Colon (tissue), 2 donors: ENCODE data around the gene EIF4E3.

Source experiments
- FAIRE-seq: peaks from 2 replicates; lab custom pipeline; 2012; peaks lifted over from hg19 to GRCh38; lab: Jason Lieb, UNC
- donor health status: control.
- donor health status: control.

Gene EIF4E3

DNA sequence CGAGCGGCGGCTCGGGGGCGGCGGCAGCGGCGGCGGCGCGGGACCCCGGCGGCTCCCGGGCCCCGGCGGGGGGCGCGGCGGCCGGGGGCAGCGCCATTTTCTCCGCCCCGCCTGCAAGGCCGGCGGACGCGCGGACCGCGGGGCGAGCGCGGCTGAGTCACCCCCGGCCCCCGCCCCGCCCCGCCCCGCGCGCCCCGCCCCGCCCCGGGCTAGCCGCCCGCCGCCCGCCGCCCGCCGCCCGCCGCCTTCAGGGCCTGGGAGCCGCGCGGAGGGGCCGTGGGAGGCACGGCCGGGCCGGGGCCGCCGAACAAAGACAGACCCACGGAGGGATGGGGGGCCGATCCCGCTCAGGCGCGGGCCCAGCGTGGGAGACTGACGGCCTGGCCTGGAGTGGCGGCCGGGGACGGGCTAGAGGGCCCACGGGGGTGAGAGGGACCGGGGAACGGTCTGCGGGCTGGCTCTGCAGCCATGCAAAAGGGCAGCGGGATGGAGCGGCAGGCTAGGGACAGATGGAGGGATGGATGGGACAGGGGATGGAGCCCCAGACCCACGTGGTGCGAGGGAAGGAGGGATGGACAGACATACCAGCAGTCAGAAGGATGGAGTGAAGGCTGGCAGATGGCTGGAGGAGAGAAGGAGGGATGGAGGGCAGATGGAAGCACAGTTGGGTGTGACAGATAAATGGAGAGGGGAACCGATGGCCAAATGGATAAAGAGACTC, at the start of gene EIF4E3:
TSS of gene EIF4E3 (minus strand) at position 132 of the 721 bp plus-strand sequence. CDS start at position 97, 35 bp downstream.
- no peak for FAIRE-seq

DNA sequence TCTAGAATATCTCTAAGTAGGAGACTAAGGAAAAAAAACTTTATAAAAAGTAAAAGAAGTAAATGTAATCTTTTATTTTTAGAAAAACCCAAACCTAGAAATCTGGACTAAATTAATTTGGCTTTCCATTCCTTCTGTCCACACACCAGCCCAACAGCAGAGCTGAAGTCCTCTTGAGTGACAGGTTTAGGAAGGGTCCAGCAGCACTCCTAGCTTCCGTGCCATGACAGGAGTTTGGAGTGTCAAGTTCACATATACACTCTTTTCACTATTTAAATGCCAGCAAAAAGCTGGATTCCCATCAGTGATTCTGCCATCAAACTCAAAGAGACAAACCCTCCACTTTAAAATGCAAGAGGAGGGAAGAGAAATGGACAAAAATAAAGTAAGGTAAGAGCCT, 46.7 kb upstream of the EIF4E3 start:
- no peak for FAIRE-seq

DNA sequence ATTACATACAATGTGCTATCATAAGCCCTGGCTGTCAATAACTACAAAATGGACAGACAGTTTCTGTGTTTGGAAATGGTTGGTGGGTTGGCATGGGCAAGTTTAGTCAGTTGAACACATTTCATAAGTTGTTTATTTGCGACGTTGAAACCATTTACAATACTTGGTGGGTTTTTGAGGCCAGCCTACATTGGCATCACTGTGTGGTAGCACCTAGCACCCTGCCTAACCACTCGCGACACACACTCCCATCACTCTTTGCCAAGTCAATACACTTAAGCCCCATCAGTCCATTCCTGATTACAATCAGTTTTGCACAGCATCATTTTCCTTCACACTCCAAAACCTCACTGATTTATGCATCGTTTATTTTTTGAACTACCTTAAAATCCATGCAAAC, 45.9 kb upstream of the EIF4E3 start:
- FAIRE-seq, result no peak

DNA sequence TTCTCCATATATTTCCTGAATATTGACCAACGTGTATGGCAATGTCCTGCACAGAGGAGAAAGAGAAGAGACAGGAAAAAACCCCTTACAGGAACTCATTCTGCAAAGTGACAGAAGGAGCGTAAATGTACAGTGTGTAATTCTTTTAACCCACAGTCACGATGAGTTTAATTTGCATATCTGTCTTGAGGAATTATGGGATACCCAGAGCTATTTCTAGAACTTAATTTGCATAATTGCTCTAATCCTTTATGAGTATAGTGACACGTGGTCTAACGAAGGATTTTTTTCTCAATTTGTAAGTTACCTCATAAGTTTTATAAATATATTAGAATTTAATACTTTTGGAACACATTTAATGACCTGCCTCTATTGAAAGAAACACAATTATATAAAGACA, 38.2 kb upstream of the EIF4E3 start:
- no peak for FAIRE-seq

DNA sequence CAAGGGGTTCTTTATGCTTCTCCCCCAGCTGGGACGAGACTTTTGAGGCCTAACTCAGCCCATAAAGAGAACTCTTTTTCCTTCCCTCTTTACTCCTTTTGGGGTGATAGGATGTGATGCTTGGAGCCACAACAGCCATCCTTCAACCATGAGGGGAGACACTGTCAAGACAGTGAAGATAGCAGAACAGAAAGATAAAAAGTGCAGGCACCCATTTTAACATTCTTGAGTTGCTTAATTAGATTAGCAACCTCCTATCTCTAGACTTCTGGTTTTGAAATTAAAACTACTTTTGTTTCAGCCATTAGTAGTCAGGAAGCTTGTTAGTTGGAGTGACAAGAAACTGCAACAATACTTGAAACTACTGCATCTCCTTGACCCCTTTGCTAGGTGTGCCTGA, 34.9 kb upstream of the EIF4E3 start:
- no peak for FAIRE-seq

DNA sequence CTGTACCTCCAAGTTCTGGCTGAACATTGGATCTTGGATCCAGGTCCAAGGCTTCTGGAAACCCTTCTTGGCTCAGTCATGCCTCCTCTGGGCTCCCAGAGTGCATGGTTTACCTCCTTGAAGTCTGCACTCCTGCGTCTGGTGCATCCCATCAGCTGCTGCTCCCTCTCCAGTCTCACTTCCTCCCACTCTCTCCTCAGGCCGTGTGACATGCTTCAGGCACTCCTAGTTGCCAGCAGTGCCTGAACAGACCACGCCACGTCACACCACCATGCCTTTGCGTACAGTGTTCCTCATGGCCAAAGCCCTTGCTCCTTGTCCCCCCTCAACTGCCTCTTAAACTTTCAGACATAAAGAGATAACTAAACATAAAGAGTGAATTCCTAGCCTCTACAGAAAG, 34.2 kb upstream of the EIF4E3 start:
- FAIRE-seq, result no peak

DNA sequence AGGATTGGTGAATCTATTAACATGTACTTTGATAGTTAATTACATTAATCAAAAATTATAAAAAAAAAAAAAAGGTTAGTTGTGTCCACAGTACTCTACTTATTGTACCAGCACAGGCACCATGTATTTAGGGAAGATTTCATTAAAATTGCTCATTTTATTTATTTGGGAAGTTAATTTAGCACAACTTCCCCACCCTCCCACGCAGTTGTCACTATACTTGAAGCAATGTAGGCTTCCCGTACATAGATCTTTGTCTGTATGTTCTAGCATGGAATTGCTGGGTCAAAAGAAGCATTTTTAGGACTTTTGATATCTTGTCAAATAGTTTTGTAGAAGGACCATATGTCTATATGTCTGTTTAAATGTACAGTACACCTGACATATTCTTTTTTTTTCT, 32.9 kb upstream of the EIF4E3 start:
- no peak for FAIRE-seq

DNA sequence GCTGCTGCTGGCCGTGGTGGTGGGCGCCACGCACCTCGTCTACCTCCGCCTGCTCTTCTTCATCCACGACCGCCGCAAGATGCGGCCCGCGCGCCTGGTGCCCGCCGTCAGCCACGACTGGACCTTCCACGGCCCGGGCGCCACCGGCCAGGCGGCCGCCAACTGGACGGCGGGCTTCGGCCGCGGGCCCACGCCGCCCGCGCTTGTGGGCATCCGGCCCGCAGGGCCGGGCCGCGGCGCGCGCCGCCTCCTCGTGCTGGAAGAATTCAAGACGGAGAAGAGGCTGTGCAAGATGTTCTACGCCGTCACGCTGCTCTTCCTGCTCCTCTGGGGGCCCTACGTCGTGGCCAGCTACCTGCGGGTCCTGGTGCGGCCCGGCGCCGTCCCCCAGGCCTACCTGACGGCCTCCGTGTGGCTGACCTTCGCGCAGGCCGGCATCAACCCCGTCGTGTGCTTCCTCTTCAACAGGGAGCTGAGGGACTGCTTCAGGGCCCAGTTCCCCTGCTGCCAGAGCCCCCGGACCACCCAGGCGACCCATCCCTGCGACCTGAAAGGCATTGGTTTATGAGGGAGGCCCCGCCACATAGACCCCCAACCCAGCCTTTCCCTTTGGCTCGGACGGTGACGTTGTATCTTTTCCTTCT, 29.5 kb upstream of the EIF4E3 start:
- FAIRE-seq, result no peak

DNA sequence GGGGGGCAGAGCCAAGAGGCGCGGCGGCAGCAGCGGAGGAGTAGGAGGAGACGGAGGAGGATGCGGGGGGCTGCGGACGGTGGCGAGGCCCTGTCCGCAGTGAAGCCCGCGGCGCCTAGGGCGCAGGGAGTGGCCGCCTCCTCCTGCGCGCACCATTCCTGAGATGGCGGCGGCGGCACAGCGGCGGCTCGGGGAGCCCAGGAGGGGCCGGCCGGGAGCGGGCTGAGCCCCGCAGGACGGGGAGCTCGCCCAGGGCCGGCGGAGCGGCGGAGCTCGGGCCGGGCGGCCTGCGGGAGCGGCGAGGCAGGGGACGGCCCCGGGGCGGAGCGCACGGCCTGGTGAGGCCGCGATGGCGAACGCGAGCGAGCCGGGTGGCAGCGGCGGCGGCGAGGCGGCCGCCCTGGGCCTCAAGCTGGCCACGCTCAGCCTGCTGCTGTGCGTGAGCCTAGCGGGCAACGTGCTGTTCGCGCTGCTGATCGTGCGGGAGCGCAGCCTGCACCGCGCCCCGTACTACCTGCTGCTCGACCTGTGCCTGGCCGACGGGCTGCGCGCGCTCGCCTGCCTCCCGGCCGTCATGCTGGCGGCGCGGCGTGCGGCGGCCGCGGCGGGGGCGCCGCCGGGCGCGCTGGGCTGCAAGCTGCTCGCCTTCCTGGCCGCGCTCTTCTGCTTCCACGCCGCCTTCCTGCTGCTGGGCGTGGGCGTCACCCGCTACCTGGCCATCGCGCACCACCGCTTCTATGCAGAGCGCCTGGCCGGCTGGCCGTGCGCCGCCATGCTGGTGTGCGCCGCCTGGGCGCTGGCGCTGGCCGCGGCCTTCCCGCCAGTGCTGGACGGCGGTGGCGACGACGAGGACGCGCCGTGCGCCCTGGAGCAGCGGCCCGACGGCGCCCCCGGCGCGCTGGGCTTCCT, 28.8 kb upstream of the EIF4E3 start, which contains the start of gene GPR27:
TSS of gene GPR27 (plus strand) at position 155 of the 909 bp plus-strand sequence. CDS start at position 350, 195 bp downstream.
- FAIRE-seq, result no peak

DNA sequence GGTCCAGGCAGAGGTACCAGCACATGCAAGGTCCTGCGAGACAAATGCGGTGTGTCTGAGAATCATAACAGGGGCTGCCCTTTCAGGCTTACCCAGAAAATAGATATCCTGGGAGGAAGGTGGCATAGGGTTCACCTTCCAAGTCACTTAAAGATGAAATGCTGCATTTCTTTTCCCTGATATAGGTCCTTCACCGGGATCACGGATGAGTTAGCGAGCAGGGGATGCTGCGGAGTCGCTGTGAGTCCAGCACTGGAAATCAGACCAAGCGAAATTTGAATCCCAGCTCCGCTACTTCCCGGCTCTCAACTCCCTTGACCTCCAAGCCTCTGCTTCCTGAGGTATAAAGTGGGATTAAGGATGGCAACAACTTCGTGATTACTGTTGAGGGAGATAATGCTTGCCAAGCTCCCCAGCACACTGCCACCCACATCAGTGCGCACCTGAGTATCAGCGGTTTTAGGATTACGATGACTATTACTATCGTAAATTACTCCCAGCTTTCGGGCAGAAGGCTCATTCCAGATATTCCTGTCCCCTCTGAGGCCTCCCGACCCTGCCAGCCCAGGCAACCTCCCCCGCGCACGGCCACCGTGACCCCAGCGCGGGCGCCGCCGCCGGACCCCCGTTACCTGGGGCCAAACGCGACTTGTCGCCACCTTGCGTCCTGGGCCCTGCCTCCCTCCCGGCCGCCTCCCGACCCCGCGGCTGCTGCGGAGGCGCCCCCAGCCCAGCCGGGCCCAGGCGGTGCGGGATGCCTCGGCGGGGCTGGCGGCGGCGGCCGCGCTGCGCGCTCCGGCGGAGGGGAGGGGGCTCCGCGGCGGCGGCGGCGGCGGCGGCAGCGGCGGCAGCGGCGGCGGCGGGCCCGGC, 27.9 kb upstream of the EIF4E3 start:
- no peak for FAIRE-seq

DNA sequence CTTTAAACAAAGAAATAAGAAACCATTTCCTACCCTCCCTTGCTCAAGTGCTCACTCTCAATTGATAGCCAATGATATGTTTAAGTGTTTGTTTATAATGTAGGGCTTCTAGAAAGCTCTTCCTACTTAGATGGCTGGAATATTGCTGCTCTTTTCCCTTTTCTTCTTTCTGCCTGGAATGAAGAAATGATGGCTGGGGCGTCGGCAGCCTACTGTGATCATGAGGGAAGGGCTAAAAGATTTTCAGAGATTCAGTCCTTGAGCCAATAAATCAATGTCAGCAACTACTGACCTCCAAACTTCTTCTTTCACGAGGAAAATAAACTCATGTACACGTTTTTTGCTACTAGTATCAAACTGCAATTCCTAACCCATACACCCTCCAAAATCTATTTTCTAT, 26.4 kb upstream of the EIF4E3 start:
- no peak for FAIRE-seq

DNA sequence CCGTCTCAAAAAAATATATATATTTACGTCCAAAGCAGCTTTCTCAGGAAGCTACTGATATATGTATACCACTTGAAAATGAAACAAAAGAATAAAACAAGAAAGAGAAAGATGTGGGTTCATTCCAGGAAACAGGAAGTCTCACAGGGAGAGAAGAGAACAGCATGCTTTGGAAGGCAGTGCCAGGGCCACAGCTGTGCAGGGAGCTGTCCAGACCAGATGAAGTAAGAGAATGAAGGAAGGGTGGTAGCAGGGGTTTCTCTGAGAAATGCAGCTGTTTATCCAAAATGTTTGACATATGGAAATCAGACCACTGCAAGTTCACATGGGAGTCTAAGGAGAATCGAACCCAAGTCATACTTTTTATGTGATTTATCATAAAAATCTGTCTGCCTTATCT, 19.5 kb upstream of the EIF4E3 start:
- FAIRE-seq, result no peak

DNA sequence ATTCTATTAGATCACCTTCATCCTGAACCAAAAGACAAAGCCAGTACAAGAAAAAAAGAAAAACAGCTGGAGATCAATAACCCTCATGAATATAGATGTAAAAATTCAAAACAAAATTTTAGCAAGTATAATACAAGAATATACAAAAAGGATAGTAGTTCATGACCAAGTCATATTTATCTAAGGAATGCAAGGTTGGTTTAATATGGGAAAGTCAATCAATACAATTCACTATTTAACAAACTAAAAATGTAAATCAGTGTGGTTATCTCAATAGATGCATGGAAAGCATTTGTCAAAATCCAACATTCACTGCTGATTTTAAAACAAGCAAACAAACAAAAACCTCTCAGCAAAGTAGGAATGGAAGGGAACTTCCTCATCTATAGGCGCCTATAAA, 17.4 kb upstream of the EIF4E3 start:
- FAIRE-seq, result no peak

DNA sequence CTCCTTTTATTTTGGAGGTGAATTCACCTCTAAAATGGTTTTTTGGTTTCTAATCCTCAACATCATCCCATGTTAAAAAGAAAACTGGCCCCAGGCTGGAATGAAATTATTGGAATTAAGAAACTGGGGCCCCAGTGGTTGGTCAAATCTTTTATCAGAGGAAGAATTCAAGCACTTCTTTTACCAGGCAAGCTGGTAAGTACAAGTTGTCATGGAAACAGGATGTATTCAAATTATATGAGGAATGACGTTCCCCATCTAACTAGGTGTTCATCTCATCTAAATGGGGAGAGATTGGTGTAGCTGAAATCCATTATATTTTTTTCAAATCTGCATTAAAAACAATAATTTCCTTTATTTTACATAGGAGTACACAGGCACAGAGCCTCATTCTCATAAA, 9.7 kb upstream of the EIF4E3 start:
- FAIRE-seq, result no peak

DNA sequence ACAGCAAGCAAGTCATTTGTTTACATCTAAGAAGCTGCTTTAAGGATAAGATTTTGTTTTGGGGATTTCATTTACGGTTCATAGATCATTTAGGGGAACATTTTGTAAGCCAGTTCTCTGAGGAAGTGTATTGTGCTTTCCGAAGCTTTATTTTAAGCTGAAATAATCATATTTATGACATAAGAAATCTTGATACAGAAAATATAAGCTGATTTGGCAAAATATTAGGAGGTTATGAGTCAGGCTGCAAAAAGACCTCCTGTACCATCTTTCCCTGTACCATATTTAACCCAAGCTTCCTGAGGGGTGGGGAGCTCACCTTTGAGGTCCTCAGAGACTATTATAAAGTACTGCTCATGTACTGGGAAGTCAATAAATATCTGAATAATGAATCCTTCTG, 8.1 kb upstream of the EIF4E3 start:
- no peak for FAIRE-seq

DNA sequence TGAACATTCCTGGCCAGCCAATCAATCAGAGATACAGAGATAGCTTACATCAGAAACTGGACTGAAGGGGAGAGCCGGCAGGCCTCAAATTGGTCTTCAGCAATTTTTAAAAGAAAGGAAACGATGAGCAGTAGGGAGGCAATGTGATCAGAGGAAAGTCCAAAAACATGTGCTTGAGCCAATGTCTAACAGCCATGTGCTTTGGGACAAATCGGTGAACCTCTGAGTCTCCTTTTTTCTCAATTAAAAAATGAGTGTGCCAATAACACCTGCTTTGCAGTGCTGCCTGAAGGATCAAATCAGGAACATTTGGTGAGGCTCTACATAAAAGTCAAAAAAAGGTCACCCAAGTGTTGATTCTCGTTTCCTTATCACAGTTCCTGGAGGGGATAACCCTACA, 7.4 kb upstream of the EIF4E3 start:
- no peak for FAIRE-seq

DNA sequence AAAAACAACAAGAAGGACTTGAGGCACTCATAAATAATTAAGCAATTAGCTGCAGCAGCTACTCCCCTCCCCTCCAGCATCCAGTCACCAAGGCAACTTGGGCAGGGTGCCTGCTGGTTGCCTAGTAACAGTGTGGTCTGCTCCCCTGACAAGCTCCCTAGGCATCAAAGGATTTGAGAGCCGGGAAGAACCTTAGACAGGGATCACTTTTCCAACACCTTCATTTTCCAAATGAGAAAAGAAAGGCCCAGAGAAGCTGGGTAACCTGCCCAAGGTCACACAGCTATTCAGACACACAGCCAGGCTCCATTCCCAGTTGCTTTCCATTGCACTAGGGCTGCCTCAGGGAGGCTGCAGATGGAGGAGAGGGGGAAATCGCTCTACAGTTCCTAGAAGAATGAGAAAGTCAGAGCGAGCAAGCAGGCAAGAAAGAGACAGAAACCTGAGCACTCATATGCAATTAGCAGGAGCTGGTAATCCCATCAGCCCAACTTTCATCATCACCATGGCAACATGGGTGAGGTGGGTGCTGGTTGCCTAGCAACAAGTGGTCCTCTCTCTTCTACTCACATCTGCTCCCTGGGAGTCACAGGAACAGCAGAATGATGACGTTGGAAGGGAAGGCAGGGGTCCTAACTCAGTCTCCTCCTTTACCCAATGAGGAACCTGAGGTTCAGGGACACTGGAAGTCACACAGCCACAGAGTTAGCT, 3.6 kb upstream of the EIF4E3 start:
- FAIRE-seq, result no peak

DNA sequence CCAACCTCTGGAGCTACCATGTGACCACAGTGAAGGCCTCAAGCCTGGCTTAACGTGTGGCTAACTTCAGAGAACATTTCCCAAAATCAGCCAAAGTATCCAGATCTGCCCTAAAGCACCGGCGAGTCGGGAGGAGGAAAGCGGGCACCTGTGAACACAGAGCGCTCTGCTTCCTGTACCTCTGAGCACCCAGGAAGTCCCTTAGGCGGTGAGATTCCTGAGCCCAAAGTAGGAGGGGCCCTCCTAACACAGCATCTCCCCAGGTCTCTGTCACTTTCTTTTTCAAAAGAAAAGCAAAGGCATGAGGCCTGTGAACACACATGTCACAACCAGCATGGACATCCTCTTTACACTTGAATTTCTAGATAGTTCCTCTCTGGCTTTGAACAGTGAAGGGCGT, 944 bp upstream of the EIF4E3 start:
- FAIRE-seq, result no peak

DNA sequence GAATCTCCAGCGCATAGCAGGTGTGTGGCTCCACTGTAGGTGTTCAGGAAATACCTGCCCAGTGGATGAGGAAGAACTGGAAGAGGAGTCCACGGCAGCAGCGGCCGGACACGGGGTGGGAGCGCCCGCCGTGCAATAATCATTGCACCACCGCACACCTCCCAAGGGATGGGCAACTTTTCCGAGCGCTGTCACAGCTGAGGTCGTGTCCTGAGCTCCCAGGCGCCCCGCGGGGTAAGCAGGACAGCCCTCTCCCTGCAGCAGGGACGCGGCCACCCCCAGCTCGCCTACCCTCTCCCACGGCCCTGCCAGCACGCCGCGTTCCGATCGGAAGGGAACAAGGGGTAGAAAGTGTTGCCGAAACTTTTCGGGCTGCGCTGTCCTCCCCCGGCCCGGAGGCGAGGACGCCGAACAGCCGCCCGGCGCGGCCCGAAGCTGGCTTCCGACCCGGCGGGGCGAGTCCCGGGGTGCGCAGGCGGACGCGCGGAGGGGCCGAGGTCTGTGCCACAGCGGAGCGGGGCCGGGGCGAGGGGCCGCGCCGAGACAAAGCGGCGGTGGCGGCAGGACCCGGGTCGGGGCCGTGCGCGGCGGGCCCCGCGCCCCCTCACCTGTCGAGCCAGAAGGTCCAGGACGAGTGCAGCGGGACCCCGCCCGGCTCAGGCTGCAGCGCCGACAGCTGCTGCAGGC, 475 bp downstream of the EIF4E3 start:
- no peak for FAIRE-seq

DNA sequence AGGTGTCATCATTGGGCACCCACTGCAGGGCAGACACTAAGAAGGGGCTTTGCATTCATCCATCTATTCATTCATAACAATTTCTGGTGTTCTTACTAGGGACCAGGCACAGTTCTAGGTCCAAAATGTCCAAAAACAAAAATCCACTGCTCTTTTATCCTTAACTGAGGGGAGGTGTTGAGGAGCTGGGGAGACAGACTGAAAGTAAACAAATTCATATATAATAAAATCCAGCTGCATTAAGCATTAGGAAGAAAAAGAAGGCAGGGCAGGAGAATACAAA, 1.1 kb downstream of the EIF4E3 start:
- FAIRE-seq, result no peak
